GM12875 (cell line): Measurements from ENCODE around the gene PLPP1.

Experiments used
- H3K4me3 ChIP-seq: one replicate; pipeline ENCODE4 v1.5.1; 2011; ENCODE audit warnings: low read depth, low read length, control low read depth
- TF ChIP-seq, protein P1 (sequence below): IDR thresholded peaks from 2 replicates; pipeline ENCODE4 v1.5.1; 2011; ENCODE audit warnings: low read depth, mild to moderate bottlenecking, control low read depth, inconsistent platforms, low read length, moderate library complexity, borderline replicate concordance; ENCODE audit not compliant: insufficient read depth

Gene PLPP1

DNA sequence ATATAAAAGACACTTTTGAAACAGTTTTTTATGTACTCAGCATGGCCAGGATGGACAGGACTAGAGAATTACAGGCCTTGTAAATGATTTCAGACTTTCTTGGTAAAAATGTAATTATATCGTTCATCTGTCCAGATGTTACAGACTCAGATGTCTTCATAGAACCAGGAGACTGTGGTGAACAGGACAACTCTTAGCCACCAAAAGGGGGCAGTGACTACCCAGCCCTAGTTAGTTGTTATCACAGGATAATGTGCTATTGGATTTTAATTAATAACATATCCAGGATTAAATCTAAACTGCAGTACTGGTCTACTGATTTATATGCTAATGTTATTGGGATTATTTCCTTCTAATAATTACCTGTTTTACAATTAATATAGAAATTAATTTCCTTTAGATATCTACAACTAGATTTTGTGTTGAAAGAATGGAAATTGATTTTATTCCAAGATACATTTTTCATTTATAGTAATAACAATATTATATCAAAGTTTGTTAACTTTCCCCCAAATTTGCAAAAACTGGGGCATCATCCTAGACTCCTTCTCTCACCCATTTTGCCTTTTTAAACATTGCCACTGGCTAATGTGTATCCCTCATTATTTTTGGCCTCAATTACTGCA lies 127.6 kb downstream of the PLPP1 start:
- H3K4me3 ChIP-seq = no peak overlapping the region
- TF ChIP-seq, protein P1, sequence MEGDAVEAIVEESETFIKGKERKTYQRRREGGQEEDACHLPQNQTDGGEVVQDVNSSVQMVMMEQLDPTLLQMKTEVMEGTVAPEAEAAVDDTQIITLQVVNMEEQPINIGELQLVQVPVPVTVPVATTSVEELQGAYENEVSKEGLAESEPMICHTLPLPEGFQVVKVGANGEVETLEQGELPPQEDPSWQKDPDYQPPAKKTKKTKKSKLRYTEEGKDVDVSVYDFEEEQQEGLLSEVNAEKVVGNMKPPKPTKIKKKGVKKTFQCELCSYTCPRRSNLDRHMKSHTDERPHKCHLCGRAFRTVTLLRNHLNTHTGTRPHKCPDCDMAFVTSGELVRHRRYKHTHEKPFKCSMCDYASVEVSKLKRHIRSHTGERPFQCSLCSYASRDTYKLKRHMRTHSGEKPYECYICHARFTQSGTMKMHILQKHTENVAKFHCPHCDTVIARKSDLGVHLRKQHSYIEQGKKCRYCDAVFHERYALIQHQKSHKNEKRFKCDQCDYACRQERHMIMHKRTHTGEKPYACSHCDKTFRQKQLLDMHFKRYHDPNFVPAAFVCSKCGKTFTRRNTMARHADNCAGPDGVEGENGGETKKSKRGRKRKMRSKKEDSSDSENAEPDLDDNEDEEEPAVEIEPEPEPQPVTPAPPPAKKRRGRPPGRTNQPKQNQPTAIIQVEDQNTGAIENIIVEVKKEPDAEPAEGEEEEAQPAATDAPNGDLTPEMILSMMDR = peak; percentile 38; the same call in 1 of the 2 replicates

DNA sequence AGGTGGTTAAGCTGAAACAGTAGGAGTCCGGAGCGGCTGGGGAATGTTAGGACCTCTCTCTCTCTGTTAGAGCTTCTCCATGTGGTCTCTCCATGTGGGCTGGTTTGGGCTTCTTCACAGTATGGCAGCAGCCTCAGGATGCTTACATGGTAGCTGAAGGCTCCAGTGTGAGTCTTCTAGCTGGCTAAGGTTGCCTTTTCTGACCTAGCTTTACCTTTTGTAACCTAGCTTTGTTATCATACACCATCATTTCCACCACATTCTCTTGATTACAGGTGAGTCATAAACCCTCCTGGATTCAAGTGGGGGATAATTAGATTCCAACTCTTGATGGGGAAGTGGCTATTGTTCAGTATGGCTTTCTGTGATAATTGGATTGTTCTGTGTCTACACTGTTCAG lies 128.5 kb downstream of the PLPP1 start:
- TF ChIP-seq, protein P1 = no peak

DNA sequence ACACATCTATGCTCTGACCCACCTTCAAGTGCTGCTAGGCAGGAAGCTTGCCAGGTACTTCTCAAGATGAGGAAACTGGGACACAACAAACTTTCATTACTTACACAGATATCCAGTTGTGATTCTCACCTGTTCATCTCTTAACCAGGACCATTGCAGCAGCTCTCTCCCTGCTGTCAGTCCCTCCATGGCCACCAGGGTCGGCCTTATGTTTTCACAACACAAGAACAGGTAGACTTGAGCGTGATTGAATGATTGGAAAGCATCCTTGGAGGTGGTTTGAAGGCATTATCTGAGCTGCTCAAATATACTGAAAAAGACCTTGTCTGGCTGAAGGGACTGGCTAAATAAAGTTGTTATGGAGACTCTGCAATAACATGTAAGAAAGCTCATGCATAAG lies 132.6 kb downstream of the PLPP1 start:
- TF ChIP-seq, protein P1 = peak; percentile 34
- H3K4me3 ChIP-seq = no peak overlapping the region

More for the DNA sequence above, 128.5 kb downstream of the PLPP1 start:
- no peak overlapping the region for H3K4me3 ChIP-seq

DNA sequence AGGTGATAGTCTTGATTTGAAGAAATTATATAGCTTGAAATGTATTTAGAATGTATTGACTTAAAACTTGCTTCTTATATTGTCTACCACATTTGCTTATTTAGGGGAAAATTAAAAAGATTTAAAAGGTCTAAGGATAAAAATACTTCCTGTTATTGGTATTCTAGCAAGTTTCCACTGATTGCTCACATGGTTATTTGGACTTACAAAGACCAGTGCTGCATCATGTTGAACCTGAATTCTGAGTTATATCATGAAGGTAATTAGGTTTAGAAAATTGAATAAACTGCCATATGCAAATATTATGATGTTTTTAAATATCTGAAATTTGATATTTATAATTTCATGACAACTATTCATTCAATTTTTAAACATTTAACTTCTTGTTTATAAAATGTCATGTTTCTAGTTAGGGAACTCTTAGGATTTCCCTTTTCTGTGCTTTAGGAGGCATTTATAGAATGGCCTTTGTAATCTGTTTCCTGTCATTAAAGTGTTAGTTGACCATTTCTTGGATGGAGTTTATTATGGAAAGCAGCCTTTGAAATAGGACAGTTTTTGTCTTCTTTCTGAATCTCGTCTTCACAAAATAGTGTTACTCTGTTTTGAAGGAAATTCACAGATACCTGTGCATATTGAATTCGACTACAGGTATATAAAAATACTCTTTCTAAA lies 141.1 kb downstream of the PLPP1 start:
- no peak overlapping the region for H3K4me3 ChIP-seq
- TF ChIP-seq, protein P1 = no peak

DNA sequence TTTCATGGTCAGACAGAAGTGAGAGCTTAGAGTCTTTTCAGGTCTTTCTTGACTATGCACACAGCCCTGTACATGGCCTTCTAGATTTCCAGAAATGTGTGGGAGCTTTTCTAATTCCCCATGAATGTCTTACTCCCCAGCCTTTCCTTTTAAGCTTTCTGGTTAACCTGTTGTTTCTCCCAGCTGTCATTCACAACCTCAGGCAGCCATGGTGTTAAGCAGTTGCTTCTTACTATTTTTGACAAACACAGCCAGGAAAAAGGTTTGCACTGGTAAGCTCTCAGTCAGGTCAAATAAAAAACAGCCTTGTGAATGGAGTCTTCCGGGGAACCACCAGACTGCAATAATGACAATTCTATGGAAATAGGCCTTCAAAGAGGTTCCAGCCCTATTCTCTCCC lies 142.1 kb downstream of the PLPP1 start:
- TF ChIP-seq, protein P1 = no peak
- H3K4me3 ChIP-seq = no peak overlapping the region

DNA sequence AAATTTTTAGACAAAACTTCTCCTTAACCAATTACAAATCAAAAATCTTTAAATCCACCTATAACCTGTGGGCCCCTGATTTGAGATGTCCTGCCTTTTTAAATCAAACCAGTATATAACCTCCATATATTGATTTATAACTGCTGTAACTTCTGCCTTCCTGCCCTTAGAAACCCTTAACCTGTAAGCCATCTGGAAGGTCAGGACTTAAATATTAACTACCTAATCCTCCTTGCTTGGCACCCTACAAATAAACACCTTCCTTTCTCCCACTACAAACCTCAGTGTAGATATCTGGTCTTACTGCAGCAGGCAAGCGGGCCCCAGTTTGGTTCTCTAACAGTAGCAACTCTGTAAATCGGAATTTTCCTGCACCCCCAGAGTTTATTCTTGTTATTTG lies 143.1 kb downstream of the PLPP1 start:
- H3K4me3 ChIP-seq = no peak overlapping the region
- TF ChIP-seq, protein P1 = no peak

DNA sequence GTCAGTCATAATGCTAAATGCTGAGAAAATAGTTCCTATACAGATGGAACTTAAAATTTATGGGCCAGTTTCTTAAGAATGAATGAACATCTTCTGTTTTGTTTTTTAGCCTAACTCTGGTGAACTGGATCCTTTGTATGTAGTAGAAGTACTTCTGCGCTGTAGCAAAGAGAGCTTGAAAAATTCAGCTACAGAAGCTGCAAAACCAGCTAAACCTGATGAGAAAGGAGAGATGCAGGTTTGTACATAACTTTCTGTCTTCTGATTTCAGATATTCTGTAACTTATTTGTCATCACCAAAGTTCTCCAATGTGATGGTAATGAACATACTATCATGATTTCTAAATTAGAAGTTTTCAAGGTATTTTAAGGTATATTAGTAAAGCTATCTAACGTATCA lies 146.9 kb downstream of the PLPP1 start:
- no peak overlapping the region for H3K4me3 ChIP-seq
- TF ChIP-seq, protein P1 = no peak
